ENCODE results near the gene TMPRSS2.

- TF ChIP-seq CTCF (IDR thresholded peaks at IDR 0.05) = no peak
- TF ChIP-seq POLR2A (IDR thresholded peaks at IDR 0.05) = no peak
These were observed 49.4 kb downstream of the TMPRSS2 start for GRCh38 chr21:41458559-41458958.

All from Peyer's patch (tissue), 4 donors.